OCI-LY3 (cell line): ENCODE measurements around the gene GRIN2A.

Experiments used
- CTCF ChIP-seq: fragments of 200-600, 300-600 bp; sonication (generic); IDR thresholded peaks from 2 replicates; pipeline ENCODE4 v1.5.1; 2014; ENCODE audit warnings: antibody characterized with exemption, low read length, low read depth
- EZH2phosphoT487 ChIP-seq: fragments of 200-600 bp; shearing (Covaris generic); IDR thresholded peaks from 2 replicates; pipeline ENCODE4 v1.6.1; 2018; ENCODE audit warnings: antibody characterized with exemption, mixed run types, low read depth

GRCh38 chr16:10121897-10122425 lies 60.3 kb downstream of the GRIN2A start:
- TF ChIP-seq CTCF (no peak), EZH2phosphoT487 (no peak)
